Measurements from ENCODE around the gene SLC8A3. TPM values are rescaled to one million over a fixed set of nuclear protein-coding genes. Genes with fewer than 3 reads are reported as not detected.

SLC8A3 gene
- total RNA-seq, 1 donor from 2014 or later, result 9.8 TPM

DNA sequence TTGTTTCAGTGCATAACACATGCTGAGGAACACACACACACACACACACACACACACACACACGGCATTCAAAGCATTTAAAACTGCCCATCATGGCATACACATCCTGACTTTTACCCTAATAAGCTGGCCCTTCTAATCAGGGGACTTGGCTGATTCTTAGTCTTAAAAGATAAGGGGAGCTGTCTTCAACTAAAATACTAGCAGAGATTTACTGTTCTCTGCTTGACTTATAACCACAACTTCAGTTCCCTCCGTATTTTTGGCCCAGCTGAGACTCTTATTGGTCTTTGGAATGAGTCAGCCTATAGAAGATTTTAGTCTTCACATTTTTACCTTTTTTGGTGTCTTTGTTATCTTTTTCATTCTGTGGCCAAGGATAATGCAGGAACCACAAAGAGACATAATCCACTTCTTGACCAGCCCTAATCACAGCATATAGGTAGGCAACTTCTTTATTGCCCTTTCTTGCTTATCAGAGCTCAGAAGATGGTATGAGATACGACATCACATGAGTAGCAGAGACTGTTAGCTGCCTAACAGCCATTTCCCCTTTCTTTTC is 25.1 kb upstream of the SLC8A3 start:
- Mint-ChIP-seq H3K36me3 (ENCODE audit: unreplicated experiment) (no peaks in the 10 kb centered on the region), H3K4me1 (ENCODE audit: low read depth, unreplicated experiment) (no peaks in the 10 kb centered on the region), H3K27ac (ENCODE audit: unreplicated experiment) (no peak overlapping the region), H3K4me3 (ENCODE audit: unreplicated experiment) (no peak overlapping the region), H3K9me3 (ENCODE audit: unreplicated experiment) (no peaks in the 10 kb centered on the region), H3K27me3 (ENCODE audit: unreplicated experiment) (no peaks in the 10 kb centered on the region)
- no peak for DNase-seq
- no peak for TF ChIP-seq CTCF (IDR thresholded peaks at IDR 0.05; ENCODE audit: partially characterized antibody, unreplicated experiment)

DNA sequence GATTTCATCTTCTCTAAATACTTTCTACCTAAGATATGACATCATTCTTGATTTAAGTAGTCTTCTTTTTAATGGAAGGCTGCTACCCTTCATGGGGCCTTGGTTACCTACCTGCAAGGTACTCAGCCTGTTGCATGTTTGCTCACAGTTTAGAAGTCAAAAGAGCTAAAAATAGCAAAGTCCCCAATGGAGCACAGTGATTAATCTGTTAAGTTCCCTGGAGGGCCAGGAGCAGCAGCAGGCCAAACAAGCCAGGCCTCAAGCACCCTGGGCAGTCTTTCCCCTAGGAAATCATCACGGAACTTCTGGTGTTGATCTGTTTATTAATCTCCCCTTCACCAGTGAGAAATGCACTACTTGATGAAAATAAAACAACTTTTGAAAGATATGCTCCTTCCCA is 24.0 kb upstream of the SLC8A3 start:
- no peak overlapping the region for H3K27ac Mint-ChIP-seq (ENCODE audit: unreplicated experiment)
- H3K9me3 Mint-ChIP-seq (ENCODE audit: unreplicated experiment), result no peaks in the 10 kb centered on the region
- TF ChIP-seq CTCF (IDR thresholded peaks at IDR 0.05; ENCODE audit: partially characterized antibody, unreplicated experiment), result no peak
- no peaks in the 10 kb centered on the region for H3K4me1 Mint-ChIP-seq (ENCODE audit: low read depth, unreplicated experiment)
- H3K36me3 Mint-ChIP-seq (ENCODE audit: unreplicated experiment), result no peaks in the 10 kb centered on the region
- no peaks in the 10 kb centered on the region for H3K27me3 Mint-ChIP-seq (ENCODE audit: unreplicated experiment)
- no peak for DNase-seq
- no peak overlapping the region for H3K4me3 Mint-ChIP-seq (ENCODE audit: unreplicated experiment)

- Mint-ChIP-seq H3K9me3 (ENCODE audit: unreplicated experiment) (peaks cover 2% of the 10 kb centered on the region), H3K36me3 (ENCODE audit: unreplicated experiment) (peaks cover 5% of the 10 kb centered on the region), H3K4me1 (ENCODE audit: low read depth, unreplicated experiment) (no peaks in the 10 kb centered on the region), H3K27ac (ENCODE audit: unreplicated experiment) (no peak overlapping the region), H3K27me3 (ENCODE audit: unreplicated experiment) (peaks cover 4% of the 10 kb centered on the region), H3K4me3 (ENCODE audit: unreplicated experiment) (no peak overlapping the region)
- no peak for DNase-seq
- no peak for TF ChIP-seq CTCF (IDR thresholded peaks at IDR 0.05; ENCODE audit: partially characterized antibody, unreplicated experiment)
Observed at GRCh38 chr14:70208380-70208779, 19.6 kb upstream of the SLC8A3 start.

- H3K9me3 Mint-ChIP-seq (ENCODE audit: unreplicated experiment), result peaks cover 2% of the 10 kb centered on the region
- peaks cover 4% of the 10 kb centered on the region for H3K27me3 Mint-ChIP-seq (ENCODE audit: unreplicated experiment)
- no peak for DNase-seq
- H3K36me3 Mint-ChIP-seq (ENCODE audit: unreplicated experiment), result peaks cover 5% of the 10 kb centered on the region
- no peaks in the 10 kb centered on the region for H3K4me1 Mint-ChIP-seq (ENCODE audit: low read depth, unreplicated experiment)
- no peak overlapping the region for H3K27ac Mint-ChIP-seq (ENCODE audit: unreplicated experiment)
- TF ChIP-seq CTCF (IDR thresholded peaks at IDR 0.05; ENCODE audit: partially characterized antibody, unreplicated experiment), result no peak
- H3K4me3 Mint-ChIP-seq (ENCODE audit: unreplicated experiment), result no peak overlapping the region
Observed at GRCh38 chr14:70203686-70204085, 14.9 kb upstream of the SLC8A3 start.

DNA sequence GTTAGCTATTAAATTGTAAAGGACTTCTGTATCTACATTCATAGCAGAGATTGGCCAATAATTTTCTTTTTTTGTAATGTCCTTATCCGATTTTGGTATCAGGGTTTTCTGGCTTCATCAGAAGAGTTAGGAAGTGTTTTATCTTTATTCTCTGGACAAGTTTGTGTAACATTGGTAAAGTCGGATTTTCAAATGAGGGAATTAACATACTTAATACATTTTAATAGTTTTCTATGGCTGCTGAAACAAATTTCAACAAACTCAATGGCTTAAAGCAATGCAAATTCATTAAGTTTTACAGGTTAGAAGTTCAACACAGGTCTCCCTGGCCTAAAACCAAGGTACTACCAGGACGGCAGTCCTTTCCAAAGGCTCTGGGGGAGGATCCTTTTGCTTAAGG is 13.2 kb upstream of the SLC8A3 start:
- DNase-seq, result no peak
- peaks cover 3% of the 10 kb centered on the region for H3K36me3 Mint-ChIP-seq (ENCODE audit: unreplicated experiment)
- H3K27ac Mint-ChIP-seq (ENCODE audit: unreplicated experiment), result no peak overlapping the region
- TF ChIP-seq CTCF (IDR thresholded peaks at IDR 0.05; ENCODE audit: partially characterized antibody, unreplicated experiment), result no peak
- no peak overlapping the region for H3K4me3 Mint-ChIP-seq (ENCODE audit: unreplicated experiment)
- H3K4me1 Mint-ChIP-seq (ENCODE audit: low read depth, unreplicated experiment), result no peaks in the 10 kb centered on the region
- H3K9me3 Mint-ChIP-seq (ENCODE audit: unreplicated experiment), result peaks cover 3% of the 10 kb centered on the region
- peaks cover 5% of the 10 kb centered on the region for H3K27me3 Mint-ChIP-seq (ENCODE audit: unreplicated experiment)
